Measurements from ENCODE around the gene ZIC4.

GRCh38 chr3:147341727-147342126 is 64.6 kb downstream of the ZIC4 start:
- TF ChIP-seq, protein P1, sequence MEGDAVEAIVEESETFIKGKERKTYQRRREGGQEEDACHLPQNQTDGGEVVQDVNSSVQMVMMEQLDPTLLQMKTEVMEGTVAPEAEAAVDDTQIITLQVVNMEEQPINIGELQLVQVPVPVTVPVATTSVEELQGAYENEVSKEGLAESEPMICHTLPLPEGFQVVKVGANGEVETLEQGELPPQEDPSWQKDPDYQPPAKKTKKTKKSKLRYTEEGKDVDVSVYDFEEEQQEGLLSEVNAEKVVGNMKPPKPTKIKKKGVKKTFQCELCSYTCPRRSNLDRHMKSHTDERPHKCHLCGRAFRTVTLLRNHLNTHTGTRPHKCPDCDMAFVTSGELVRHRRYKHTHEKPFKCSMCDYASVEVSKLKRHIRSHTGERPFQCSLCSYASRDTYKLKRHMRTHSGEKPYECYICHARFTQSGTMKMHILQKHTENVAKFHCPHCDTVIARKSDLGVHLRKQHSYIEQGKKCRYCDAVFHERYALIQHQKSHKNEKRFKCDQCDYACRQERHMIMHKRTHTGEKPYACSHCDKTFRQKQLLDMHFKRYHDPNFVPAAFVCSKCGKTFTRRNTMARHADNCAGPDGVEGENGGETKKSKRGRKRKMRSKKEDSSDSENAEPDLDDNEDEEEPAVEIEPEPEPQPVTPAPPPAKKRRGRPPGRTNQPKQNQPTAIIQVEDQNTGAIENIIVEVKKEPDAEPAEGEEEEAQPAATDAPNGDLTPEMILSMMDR (conservative IDR thresholded peaks at IDR 0.05 in 1 of 2, IDR thresholded peaks at IDR 0.05 in 1 of 2; ENCODE audit: low read depth in 1 of 2, low read length in 2 of 2): no peak
- no peak for TF ChIP-seq EZH2 (IDR thresholded peaks at IDR 0.05; ENCODE audit: low read length, missing control alignments)
